IMR-90 (cell line): ENCODE measurements around the gene SGMS1. TPM values are rescaled to one million over a fixed set of nuclear protein-coding genes. Genes with fewer than 3 reads are reported as not detected.

Experiments used
- ATAC-seq: fragments of 200-7000 bp; cut with Tn5 transposase; 2 replicates; pipeline ENCODE4 v1.9.1; 2020; ENCODE audit warnings: low read depth, mild to moderate bottlenecking, moderate library complexity
- BruUV-seq: library from RNA; stranded (reverse); fragments of 400-500 nt; replicated peaks from 2 replicates; lab custom pipeline; 2021; lab: Mats Ljungman, UMichigan
- CTCF ChIA-PET: fragments of 300-600 bp; formaldehyde crosslinking; extraction: SDS; loops from one replicate; lab custom pipeline; 2021; ENCODE audit warnings: antibody characterized with exemption; lab: Yijun Ruan, JAX
- POLR2A ChIA-PET: fragments of 300-600 bp; sonication (Branson Sonifier 250); formaldehyde crosslinking; loops from one replicate; lab custom pipeline; 2022; ENCODE audit warnings: antibody characterized with exemption; ENCODE audit not compliant: unreplicated experiment; lab: Charles Lee
- DNase-seq: peaks from one replicate; pipeline ENCODE4 v3.0.0; 2013
- H2AFZ ChIP-seq: replicated peaks from 2 replicates; pipeline ENCODE3; 2013; ENCODE audit warnings: low read length, mild to moderate bottlenecking; ENCODE audit not compliant: poor library complexity
- H2AK5ac ChIP-seq: 2 replicates; pipeline ENCODE4 v1.6.1; 2013; ENCODE audit warnings: low read depth, low read length, inconsistent platforms
- H2AK9ac ChIP-seq: replicated peaks from 2 replicates; pipeline ENCODE3; 2013; ENCODE audit warnings: mild to moderate bottlenecking, low read depth, low read length, moderate library complexity; ENCODE audit not compliant: poor library complexity
- H2BK120ac ChIP-seq: 2 replicates; pipeline ENCODE4 v1.6.1; 2013; ENCODE audit warnings: low read depth, low read length, inconsistent platforms
- H2BK15ac ChIP-seq: 3 replicates; pipeline ENCODE4 v1.6.1; 2013; ENCODE audit warnings: low read depth, low read length, inconsistent platforms
- H2BK20ac ChIP-seq: 2 replicates; pipeline ENCODE4 v1.6.1; 2013; ENCODE audit warnings: low read depth, mild to moderate bottlenecking, inconsistent platforms, low read length, moderate library complexity
- H2BK5ac ChIP-seq: 2 replicates; pipeline ENCODE4 v1.6.1; 2013; ENCODE audit warnings: mild to moderate bottlenecking, low read depth, low read length, inconsistent platforms; ENCODE audit not compliant: poor library complexity, severe bottlenecking
- H3K14ac ChIP-seq: replicated peaks from 2 replicates; pipeline ENCODE4 v1.6.1; 2013; ENCODE audit warnings: low read depth, low read length, inconsistent platforms
- H3K18ac ChIP-seq: 2 replicates; pipeline ENCODE4 v1.6.1; 2013; ENCODE audit warnings: low read depth, low read length, control low read depth
- H3K23ac ChIP-seq: 2 replicates; pipeline ENCODE4 v1.6.1; 2013; ENCODE audit warnings: low read depth, low read length, inconsistent platforms
- H3K27ac ChIP-seq: 2 replicates; pipeline ENCODE4 v1.5.1; 2013; ENCODE audit warnings: mild to moderate bottlenecking, control low read depth, low read length; ENCODE audit not compliant: insufficient read depth
- H3K27me3 ChIP-seq: 2 replicates; pipeline ENCODE4 v1.6.1; 2013; ENCODE audit warnings: low read length; ENCODE audit not compliant: control insufficient read depth, insufficient read depth
- H3K36me3 ChIP-seq: 2 replicates; pipeline ENCODE4 v1.6.1; 2013; ENCODE audit warnings: low read length, mixed read lengths; ENCODE audit not compliant: control insufficient read depth, insufficient read depth
- H3K4ac ChIP-seq: 2 replicates; pipeline ENCODE4 v1.6.1; 2013; ENCODE audit warnings: low read depth, low read length, inconsistent platforms
- H3K4me1 ChIP-seq: 2 replicates; pipeline ENCODE4 v1.6.1; 2013; ENCODE audit warnings: low read length, mixed read lengths; ENCODE audit not compliant: control insufficient read depth, insufficient read depth
- H3K4me2 ChIP-seq: 2 replicates; pipeline ENCODE4 v1.6.1; 2013; ENCODE audit warnings: low read depth, mild to moderate bottlenecking, control low read depth, low read length, moderate library complexity
- H3K4me3 ChIP-seq: 2 replicates; pipeline ENCODE4 v1.5.1; 2013; ENCODE audit warnings: low read depth, mild to moderate bottlenecking, control low read depth, low read length, moderate library complexity; ENCODE audit not compliant: insufficient read depth
- H3K56ac ChIP-seq: 2 replicates; pipeline ENCODE4 v1.6.1; 2013; ENCODE audit warnings: low read length, inconsistent platforms; ENCODE audit not compliant: insufficient read depth; ENCODE audit errors: extremely low read depth
- H3K79me1 ChIP-seq, 2 experiments: 2 replicates each; pipeline ENCODE4 v1.6.1; 2013; ENCODE audit warnings: low read length in 2 of 2, inconsistent platforms in 1 of 2, low read depth in 1 of 2
- H3K9ac ChIP-seq: 2 replicates; pipeline ENCODE4 v1.6.1; 2013; ENCODE audit warnings: low read depth, low read length, control low read depth
- H3K9me1 ChIP-seq: 2 replicates; pipeline ENCODE4 v1.6.1; 2013; ENCODE audit warnings: low read length, inconsistent platforms; ENCODE audit not compliant: insufficient read depth
- H3K9me3 ChIP-seq: 2 replicates; pipeline ENCODE4 v1.6.1; 2013; ENCODE audit warnings: low read length; ENCODE audit not compliant: control insufficient read depth, insufficient read depth
- H4K20me1 ChIP-seq: 2 replicates; pipeline ENCODE4 v1.6.1; 2013; ENCODE audit warnings: low read length, inconsistent platforms; ENCODE audit not compliant: insufficient read depth
- H4K5ac ChIP-seq: 2 replicates; pipeline ENCODE4 v1.6.1; 2013; ENCODE audit warnings: mild to moderate bottlenecking, low read depth, low read length, control low read depth
- H4K8ac ChIP-seq, 2 experiments: 2 replicates each; pipeline ENCODE4 v1.6.1; 2013; ENCODE audit warnings: low read depth in 2 of 2, low read length in 2 of 2, control low read depth in 1 of 2, inconsistent platforms in 1 of 2
- H4K91ac ChIP-seq: 2 replicates; pipeline ENCODE4 v1.6.1; 2013; ENCODE audit warnings: low read depth, low read length, inconsistent platforms; ENCODE audit not compliant: insufficient read depth
- BHLHE40 ChIP-seq: fragments of 150-350 bp; IDR thresholded peaks from 2 replicates; pipeline ENCODE4 v1.6.1; 2016; ENCODE audit warnings: mild to moderate bottlenecking, low read depth, low read length
- CEBPB ChIP-seq: IDR thresholded peaks from 2 replicates; pipeline ENCODE4 v1.6.1; 2012; ENCODE audit warnings: low read depth, low read length, improper control_type of control experiment
- CHD1 ChIP-seq: IDR thresholded peaks from 2 replicates; pipeline ENCODE4 v1.6.1; 2012; ENCODE audit warnings: low read depth, low read length, improper control_type of control experiment
- CTCF ChIP-seq: conservative IDR thresholded peaks from 2 replicates; pipeline ENCODE4 v1.5.1; 2012; ENCODE audit warnings: mild to moderate bottlenecking, low read depth, low read length, improper control_type of control experiment
- ELK1 ChIP-seq: fragments of 150-350 bp; IDR thresholded peaks from 2 replicates; pipeline ENCODE4 v1.6.1; 2016; ENCODE audit warnings: low read depth, mild to moderate bottlenecking, low read length, moderate library complexity, borderline replicate concordance
- MXI1 ChIP-seq: IDR thresholded peaks from 2 replicates; pipeline ENCODE4 v1.6.1; 2012; ENCODE audit warnings: low read depth, mild to moderate bottlenecking, low read length, moderate library complexity, borderline replicate concordance
- NFE2L2 ChIP-seq: fragments of 150-350 bp; IDR thresholded peaks from 2 replicates; pipeline ENCODE4 v1.6.1; 2016; ENCODE audit warnings: low read depth, mild to moderate bottlenecking, low read length
- RCOR1 ChIP-seq: IDR thresholded peaks from 2 replicates; pipeline ENCODE4 v1.6.1; 2012; ENCODE audit warnings: mild to moderate bottlenecking, low read length, improper control_type of control experiment; ENCODE audit not compliant: insufficient replicate concordance
- WGBS, 2 experiments: methylation state at CpG; one replicate each; pipeline versions ENCODE4 v1.1.5 to v1.1.7; 2013; ENCODE audit warnings: missing lambda C conversion rate in 2 of 2; ENCODE audit not compliant: insufficient read length in 1 of 2; ENCODE audit errors: extremely low coverage in 2 of 2; 5-methylcytosine and 5-hydroxymethylcytosine counted together
- dilution Hi-C: fragments of 300-500 bp; cut with HindIII; formaldehyde crosslinking; loops from one replicate; pipeline ENCODE4 v1.14.3; 2018; ENCODE audit warnings: low sequenced_read_pairs; ENCODE audit not compliant: unreplicated experiment
- in situ Hi-C: fragments of 300-500 bp; cut with MboI; formaldehyde crosslinking; loops from 3 replicates; pipeline ENCODE4 v1.14.3; 2019; ENCODE audit warnings: low sequenced_read_pairs, inconsistent platforms, mixed read lengths
- intact Hi-C: fragments of 100-400 bp; cut with micrococcal nuclease; formaldehyde crosslinking; loops from 2 replicates; pipeline ENCODE4 v1.10.0; 2022
- polyA plus RNA-seq, 3 experiments: library from polyadenylated mRNA; depleted of rRNA; stranded (reverse); fragments of >200 nt; gene quantifications; 2 replicates each; pipeline ENCODE4 v1.2.3, GENCODE V29; 2012; ENCODE audit warnings: low replicate concordance in 1 of 3
- total RNA-seq: library from RNA; depleted of rRNA; stranded (reverse); fragments of >200 nt; gene quantifications from 2 replicates; pipeline ENCODE4 v1.2.3, GENCODE V29; 2012
- TF ChIP-seq, protein P1 (sequence below): fragments of 150-350 bp; IDR thresholded peaks from 2 replicates; pipeline ENCODE4 v1.6.1; 2017; ENCODE audit warnings: mild to moderate bottlenecking, antibody characterized with exemption, low read length, low read depth

The SGMS1 gene
- total and polyA plus RNA-seq, 2 of the 4 experiments (the other 2 are of a cell fraction), result 9.8 to 30.8 TPM

GRCh38 chr10:50362547-50363125 is 261.1 kb downstream of the SGMS1 start:
- Histone ChIP-seq H2BK5ac (no peak overlapping the region), H4K91ac (no peak overlapping the region), H2BK120ac (no peak overlapping the region), H3K79me1 (peaks cover 18 to 33% of the 10 kb centered on the region in 2 experiments), H4K8ac (no peak overlapping the region), H4K20me1 (no peaks in the 10 kb centered on the region), H3K4me1 (peaks cover 11% of the 10 kb centered on the region), H2BK20ac (no peak overlapping the region), H2AFZ (no peak overlapping the region), H4K5ac (no peak overlapping the region), H3K14ac (no peak overlapping the region), H3K9me1 (no peaks in the 10 kb centered on the region; the same call in 1 of the 2 replicates), H3K56ac (no peak overlapping the region), H3K9me3 (no peaks in the 10 kb centered on the region), H3K4ac (no peak overlapping the region), H3K23ac (no peak overlapping the region), H2AK9ac (no peak overlapping the region), H3K27me3 (no peaks in the 10 kb centered on the region), H3K4me2 (no peak overlapping the region), H3K36me3 (no peaks in the 10 kb centered on the region), H3K4me3 (no peak overlapping the region), H2BK15ac (no peak overlapping the region), H2AK5ac (no peak overlapping the region), H3K18ac (no peak overlapping the region), H3K27ac (no peak overlapping the region), H3K9ac (no peak overlapping the region)
- no peak for TF ChIP-seq CTCF
- TF ChIP-seq ELK1, result no peak
- TF ChIP-seq MXI1, result no peak
- TF ChIP-seq, protein P1, sequence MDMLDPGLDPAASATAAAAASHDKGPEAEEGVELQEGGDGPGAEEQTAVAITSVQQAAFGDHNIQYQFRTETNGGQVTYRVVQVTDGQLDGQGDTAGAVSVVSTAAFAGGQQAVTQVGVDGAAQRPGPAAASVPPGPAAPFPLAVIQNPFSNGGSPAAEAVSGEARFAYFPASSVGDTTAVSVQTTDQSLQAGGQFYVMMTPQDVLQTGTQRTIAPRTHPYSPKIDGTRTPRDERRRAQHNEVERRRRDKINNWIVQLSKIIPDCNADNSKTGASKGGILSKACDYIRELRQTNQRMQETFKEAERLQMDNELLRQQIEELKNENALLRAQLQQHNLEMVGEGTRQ, result no peak
- no peak for TF ChIP-seq CHD1
- TF ChIP-seq BHLHE40, result no peak
- no peak for TF ChIP-seq RCOR1
- TF ChIP-seq CEBPB, result no peak
- no peak for TF ChIP-seq NFE2L2
- WGBS, 2 experiments, result no CpG with 5 or more reads among the region's 2 CpGs
- in situ Hi-C loops (no loop called here), intact Hi-C loops (no loop called here), dilution Hi-C loops (no loop called here)
- CTCF ChIA-PET, result no interaction called here
- POLR2A ChIA-PET, result no interaction called here
- no peak for ATAC-seq
- no TSS peak for BruUV-seq
- DNase-seq, result peak; percentile 14
